PC-9 (cell line): ENCODE results near the gene NUCB1.

Source experiments
- CTCF ChIP-seq: fragments of 200-600 bp; sonication (generic); conservative IDR thresholded peaks from 2 replicates; pipeline ENCODE4 v1.6.1; 2017; ENCODE audit warnings: mixed run types, antibody characterized with exemption, mild to moderate bottlenecking, moderate library complexity
- EZH2 ChIP-seq: fragments of 200-600 bp; sonication (generic); IDR thresholded peaks from 2 replicates; pipeline ENCODE4 v1.8.0; 2017; ENCODE audit warnings: antibody characterized with exemption, low read depth

- TF ChIP-seq CTCF, result no peak
- TF ChIP-seq EZH2, result no peak
These were observed 3.9 kb upstream of the NUCB1 start for GRCh38 chr19:48896191-48896720.
